ENCODE measurements around the gene KRT84. TPM values are rescaled to one million over a fixed set of nuclear protein-coding genes. Genes with fewer than 3 reads are reported as not detected.

Gene KRT84
- total RNA-seq, 4 donors from 2014 or later, result not detected

DNA sequence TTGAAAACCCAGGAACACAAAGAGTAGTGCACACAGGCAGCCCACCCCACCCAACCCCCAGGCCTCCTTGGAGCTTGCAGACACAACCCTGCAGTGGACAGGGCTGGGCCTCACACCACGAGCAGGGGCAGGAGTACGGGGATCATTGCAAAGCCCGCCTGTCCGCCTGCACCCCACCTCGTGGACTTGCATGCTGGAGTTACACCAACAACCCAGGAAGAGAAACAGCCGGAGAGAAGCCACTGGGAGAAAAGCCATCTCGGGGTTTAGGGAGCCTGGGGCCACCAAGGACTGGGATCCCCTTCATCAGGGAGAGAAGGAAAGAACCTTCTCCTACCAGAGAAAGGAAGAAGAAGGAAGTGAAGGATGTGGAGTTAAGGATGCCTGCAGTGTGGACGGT is 8.2 kb downstream of the KRT84 start:
- no peaks in the 10 kb centered on the region for H3K4me1 ChIP-seq
- TF ChIP-seq, protein P1, sequence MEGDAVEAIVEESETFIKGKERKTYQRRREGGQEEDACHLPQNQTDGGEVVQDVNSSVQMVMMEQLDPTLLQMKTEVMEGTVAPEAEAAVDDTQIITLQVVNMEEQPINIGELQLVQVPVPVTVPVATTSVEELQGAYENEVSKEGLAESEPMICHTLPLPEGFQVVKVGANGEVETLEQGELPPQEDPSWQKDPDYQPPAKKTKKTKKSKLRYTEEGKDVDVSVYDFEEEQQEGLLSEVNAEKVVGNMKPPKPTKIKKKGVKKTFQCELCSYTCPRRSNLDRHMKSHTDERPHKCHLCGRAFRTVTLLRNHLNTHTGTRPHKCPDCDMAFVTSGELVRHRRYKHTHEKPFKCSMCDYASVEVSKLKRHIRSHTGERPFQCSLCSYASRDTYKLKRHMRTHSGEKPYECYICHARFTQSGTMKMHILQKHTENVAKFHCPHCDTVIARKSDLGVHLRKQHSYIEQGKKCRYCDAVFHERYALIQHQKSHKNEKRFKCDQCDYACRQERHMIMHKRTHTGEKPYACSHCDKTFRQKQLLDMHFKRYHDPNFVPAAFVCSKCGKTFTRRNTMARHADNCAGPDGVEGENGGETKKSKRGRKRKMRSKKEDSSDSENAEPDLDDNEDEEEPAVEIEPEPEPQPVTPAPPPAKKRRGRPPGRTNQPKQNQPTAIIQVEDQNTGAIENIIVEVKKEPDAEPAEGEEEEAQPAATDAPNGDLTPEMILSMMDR (IDR thresholded peaks at IDR 0.05), result no peak
- no peak for TF ChIP-seq POLR2A (IDR thresholded peaks at IDR 0.05)
- no peak overlapping the region for H3K4me3 ChIP-seq
- DNase-seq, result no peak
- H3K9me3 ChIP-seq, result no peaks in the 10 kb centered on the region
- no peaks in the 10 kb centered on the region for H3K27me3 ChIP-seq
- H3K36me3 ChIP-seq, result no peaks in the 10 kb centered on the region
- H3K27ac ChIP-seq, result no peak overlapping the region

DNA sequence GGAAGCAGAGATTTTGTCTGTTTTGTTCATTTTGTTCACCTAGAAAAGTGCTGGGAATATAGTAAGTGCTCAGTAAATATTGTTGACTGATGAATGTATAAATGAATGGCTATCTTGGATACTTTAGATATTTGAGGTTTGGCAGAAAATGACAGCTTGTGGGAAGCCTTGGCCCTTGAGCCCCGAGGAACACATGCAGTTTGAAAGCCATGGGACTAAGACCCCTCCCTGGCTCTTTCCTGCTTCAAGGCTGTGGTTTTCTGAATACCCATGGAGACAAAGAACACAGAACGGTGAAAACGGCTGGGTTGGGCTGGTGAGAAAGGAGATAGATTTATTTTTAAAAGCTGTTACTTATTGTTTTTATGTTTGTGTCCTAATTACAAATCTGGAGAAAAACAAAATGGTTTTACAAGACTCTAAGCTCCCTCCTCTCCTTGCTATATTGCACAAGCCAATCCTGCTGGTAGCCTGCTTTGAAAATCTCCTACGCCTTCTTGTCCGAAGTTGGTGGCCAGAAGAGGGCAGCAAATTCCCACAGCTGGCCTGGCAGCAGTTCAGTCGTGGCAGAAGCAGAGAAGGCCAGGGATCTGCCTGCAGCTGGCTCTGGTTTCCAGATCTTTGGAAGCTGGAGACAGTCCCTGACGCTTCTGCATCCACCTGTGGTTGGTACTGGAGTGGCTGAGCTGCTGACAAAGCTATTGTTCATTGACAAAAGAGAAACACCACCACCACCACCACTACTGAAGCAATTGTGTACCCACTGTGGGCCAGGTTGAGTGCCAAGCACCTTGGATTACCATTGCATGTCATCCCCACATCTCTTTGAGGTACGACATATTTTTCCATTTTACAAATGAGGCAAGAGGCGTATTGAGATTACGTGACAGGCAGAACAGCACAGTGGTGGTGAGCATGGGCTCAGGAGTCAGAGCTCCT is 13.0 kb downstream of the KRT84 start:
- TF ChIP-seq, protein P1 (IDR thresholded peaks at IDR 0.05), result peak in 5 of 6 experiments; percentile 15 to 84 (median 75)
- TF ChIP-seq POLR2A (IDR thresholded peaks at IDR 0.05), result no peak
- Histone ChIP-seq H3K36me3 (no peaks in the 10 kb centered on the region), H3K4me3 (no peak overlapping the region), H3K27me3 (no peaks in the 10 kb centered on the region), H3K4me1 (no peaks in the 10 kb centered on the region), H3K9me3 (no peaks in the 10 kb centered on the region), H3K27ac (peak overlapping the region in 1 of 4 donors; percentile 56)
- peak; percentile 56 to 89 (median 80) for DNase-seq

DNA sequence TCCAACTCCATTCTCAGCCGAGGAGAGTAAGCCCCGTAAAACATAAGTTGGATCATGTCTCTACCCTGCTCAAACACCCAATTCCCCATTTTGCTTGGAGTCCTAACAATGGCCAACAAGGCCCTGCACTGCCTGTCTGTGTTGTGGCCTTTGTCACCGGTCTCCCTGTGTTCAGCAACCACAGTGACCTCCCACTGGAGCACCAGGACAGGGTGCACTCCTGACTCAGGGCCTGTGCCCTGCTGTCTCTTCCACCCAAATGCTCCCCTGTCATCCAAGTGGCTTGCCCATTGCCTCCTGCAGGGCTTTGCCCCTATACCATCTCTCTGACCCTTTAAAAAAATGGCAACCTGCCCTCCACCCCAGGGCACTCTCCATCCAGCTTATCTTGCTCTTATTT is 13.7 kb downstream of the KRT84 start:
- TF ChIP-seq, protein P1 (IDR thresholded peaks at IDR 0.05), result no peak
- Histone ChIP-seq H3K27ac (peak overlapping the region in 2 of 4 donors; percentile 35 to 56), H3K27me3 (no peaks in the 10 kb centered on the region), H3K9me3 (no peaks in the 10 kb centered on the region), H3K36me3 (no peaks in the 10 kb centered on the region), H3K4me3 (no peak overlapping the region), H3K4me1 (no peaks in the 10 kb centered on the region)
- DNase-seq, result no peak

DNA sequence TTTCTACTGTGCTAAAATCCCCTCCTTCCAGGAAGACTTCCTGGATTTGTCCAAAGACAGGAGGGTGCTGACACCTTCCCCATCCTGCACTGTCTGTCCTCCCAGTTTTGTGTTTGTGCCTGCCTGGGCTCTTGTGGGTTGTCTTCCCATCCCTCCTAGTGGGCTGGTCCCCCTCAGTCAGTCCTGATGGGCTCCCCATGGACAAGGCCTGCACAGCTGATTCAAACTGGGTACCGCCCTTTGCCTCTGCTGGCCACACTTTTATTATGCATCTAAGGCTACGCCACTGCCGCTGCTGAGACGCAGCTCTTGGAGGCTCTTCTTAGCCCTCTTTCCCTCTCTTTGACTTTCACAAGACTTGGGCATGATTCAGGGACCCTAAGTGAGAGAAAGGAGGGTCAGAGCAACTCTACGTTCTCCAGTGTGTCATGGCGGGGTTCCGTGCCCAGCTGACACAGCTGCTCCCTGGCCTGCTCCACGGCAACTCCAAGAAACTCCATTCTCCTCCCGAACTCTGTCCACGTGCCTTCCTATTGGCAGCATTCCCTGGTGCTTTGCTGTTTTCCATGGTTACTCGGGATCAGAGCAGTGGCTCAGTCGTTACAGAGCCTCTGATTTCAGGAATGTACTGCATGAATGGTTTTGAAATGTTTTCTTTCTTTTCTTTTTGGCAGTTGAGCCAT is 14.4 kb downstream of the KRT84 start:
- no peak overlapping the region for H3K4me3 ChIP-seq
- DNase-seq, result peak in 1 of 3 donors; percentile 61
- no peaks in the 10 kb centered on the region for H3K4me1 ChIP-seq
- H3K36me3 ChIP-seq, result no peaks in the 10 kb centered on the region
- TF ChIP-seq, protein P1 (IDR thresholded peaks at IDR 0.05), result no peak
- no peak for TF ChIP-seq POLR2A (IDR thresholded peaks at IDR 0.05)
- H3K9me3 ChIP-seq, result no peaks in the 10 kb centered on the region
- H3K27ac ChIP-seq, result peak overlapping the region in 1 of 4 donors; percentile 56
- H3K27me3 ChIP-seq, result no peaks in the 10 kb centered on the region

DNA sequence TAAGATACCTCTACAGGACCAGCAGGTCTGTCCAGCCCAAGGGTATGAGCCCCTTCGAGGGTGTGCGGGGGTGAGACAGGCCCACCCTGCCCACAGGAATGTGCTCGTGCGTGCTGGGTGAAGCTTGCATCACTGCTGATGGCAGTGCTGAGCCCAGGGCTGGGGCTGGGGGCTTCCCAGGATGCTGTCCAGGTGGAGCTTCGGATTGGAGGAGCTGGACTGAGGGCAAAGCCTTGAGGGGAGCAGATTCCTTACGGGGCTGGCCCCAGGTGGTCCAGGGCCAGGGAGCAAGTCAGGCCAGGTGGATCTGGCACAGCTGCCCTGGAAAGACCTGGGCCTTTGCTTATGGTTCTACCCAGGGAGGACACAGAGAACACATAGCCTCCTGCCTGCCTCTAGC is 15.6 kb downstream of the KRT84 start:
- Histone ChIP-seq H3K4me1 (no peaks in the 10 kb centered on the region), H3K9me3 (no peaks in the 10 kb centered on the region), H3K27ac (no peak overlapping the region), H3K36me3 (no peaks in the 10 kb centered on the region), H3K4me3 (no peak overlapping the region), H3K27me3 (no peaks in the 10 kb centered on the region)
- TF ChIP-seq POLR2A (IDR thresholded peaks at IDR 0.05), result no peak
- TF ChIP-seq, protein P1 (IDR thresholded peaks at IDR 0.05), result no peak
- no peak for DNase-seq
